ENCODE measurements around the gene CCNE1.
A peak's percentile ranks its signal among the peaks of the same experiment; 100 is the strongest.

CCNE1 gene

GRCh38 chr19:29844891-29845573 lies 33.2 kb downstream of the CCNE1 start:
- peak; percentile 92 for DNase-seq (ENCODE audit: low spot score)

GRCh38 chr19:29845574-29846176 lies 33.9 kb downstream of the CCNE1 start:
- DNase-seq (ENCODE audit: low spot score), result peak; percentile 55

- DNase-seq (ENCODE audit: low spot score), result no peak
These were observed 37.4 kb downstream of the CCNE1 start for GRCh38 chr19:29849208-29849607.

GRCh38 chr19:29850482-29850881 lies 38.7 kb downstream of the CCNE1 start:
- no peak for DNase-seq (ENCODE audit: low spot score)

GRCh38 chr19:29851769-29852521 lies 40.2 kb downstream of the CCNE1 start:
- DNase-seq (ENCODE audit: low spot score), result no peak

GRCh38 chr19:29854033-29854432 lies 42.2 kb downstream of the CCNE1 start:
- no peak for DNase-seq (ENCODE audit: low spot score)

- DNase-seq (ENCODE audit: low spot score), result no peak
These were observed 43.3 kb downstream of the CCNE1 start for GRCh38 chr19:29855087-29855486.

- DNase-seq (ENCODE audit: low spot score), result peak; percentile 21
These were observed 44.1 kb downstream of the CCNE1 start for GRCh38 chr19:29855741-29856500.

- DNase-seq (ENCODE audit: low spot score), result no peak
These were observed 46.3 kb downstream of the CCNE1 start for GRCh38 chr19:29858000-29858596.

- DNase-seq (ENCODE audit: low spot score), result no peak
These were observed 46.8 kb downstream of the CCNE1 start for GRCh38 chr19:29858621-29859020.

- DNase-seq (ENCODE audit: low spot score), result no peak
These were observed 48.7 kb downstream of the CCNE1 start for GRCh38 chr19:29860492-29860891.

GRCh38 chr19:29861574-29861973 lies 49.8 kb downstream of the CCNE1 start:
- no peak for DNase-seq (ENCODE audit: low spot score)

GRCh38 chr19:29866011-29866410 lies 54.2 kb downstream of the CCNE1 start:
- no peak for DNase-seq (ENCODE audit: low spot score)

- no peak for DNase-seq (ENCODE audit: low spot score)
These were observed 56.2 kb downstream of the CCNE1 start for GRCh38 chr19:29867984-29868383.

- no peak for DNase-seq (ENCODE audit: low spot score)
These were observed 59.4 kb downstream of the CCNE1 start for GRCh38 chr19:29871143-29871542.

- DNase-seq (ENCODE audit: low spot score), result no peak
These were observed 60.5 kb downstream of the CCNE1 start for GRCh38 chr19:29872224-29872731.

- DNase-seq (ENCODE audit: low spot score), result peak; percentile 46
These were observed 61.4 kb downstream of the CCNE1 start for GRCh38 chr19:29873024-29873800.

Data from Ammon's horn (tissue), 1 donor.